COR-L47 (cell line): ENCODE data around the gene ZC3H10.
"Not testable (repeated sequence)": the region's sequence is repeated elsewhere in the genome, so short reads cannot be mapped to it uniquely, and the experiment has no call there.

Experiments
- DNase-seq: peaks from one replicate; lab custom pipeline; 2025; lab: John Stamatoyannopoulos, UW

ZC3H10 gene, protein sequence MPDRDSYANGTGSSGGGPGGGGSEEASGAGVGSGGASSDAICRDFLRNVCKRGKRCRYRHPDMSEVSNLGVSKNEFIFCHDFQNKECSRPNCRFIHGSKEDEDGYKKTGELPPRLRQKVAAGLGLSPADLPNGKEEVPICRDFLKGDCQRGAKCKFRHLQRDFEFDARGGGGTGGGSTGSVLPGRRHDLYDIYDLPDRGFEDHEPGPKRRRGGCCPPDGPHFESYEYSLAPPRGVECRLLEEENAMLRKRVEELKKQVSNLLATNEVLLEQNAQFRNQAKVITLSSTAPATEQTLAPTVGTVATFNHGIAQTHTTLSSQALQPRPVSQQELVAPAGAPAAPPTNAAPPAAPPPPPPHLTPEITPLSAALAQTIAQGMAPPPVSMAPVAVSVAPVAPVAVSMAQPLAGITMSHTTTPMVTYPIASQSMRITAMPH

DNA sequence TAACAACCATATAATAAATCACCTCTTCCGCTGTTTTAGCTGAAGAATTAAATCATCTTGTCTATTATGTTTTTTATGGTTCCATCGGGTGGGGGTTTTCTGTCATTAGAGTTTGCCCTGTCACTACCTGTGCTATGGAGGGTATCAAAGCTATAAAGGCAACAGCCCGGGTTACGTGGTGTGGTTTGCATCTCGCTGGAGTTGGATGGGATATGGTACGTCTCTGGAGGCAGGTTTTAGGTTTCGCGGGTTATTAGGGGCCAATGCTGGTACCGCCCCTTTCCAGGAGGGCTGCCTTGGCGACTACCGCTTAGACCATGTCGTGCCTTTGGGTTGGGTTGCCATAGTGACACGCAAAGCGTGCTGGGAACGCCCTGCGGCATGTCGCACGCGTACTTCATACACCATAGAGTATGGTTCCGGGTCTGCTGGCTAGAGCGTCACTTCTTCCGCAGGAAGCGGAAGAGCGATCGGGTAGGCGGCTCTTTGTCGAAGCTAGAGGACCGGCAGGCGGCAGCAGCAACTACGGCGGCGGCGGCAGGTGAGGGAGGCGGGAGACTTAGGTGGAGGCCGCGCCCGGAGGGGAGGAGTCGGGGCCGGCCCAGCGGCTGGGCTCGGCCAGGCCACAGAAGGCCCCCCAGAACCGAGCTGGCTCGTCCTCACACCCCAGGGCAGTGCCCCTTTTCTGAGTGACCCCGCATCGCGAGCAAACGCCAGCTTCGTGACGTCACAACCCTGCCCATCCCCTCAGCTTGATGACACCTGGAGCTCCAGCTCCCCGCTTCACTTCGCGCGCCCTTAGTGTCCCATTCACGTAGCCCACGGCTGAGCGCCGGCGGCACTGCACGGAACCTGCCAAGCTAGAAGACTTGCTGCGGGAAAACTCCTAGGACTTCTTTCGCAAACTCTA lies at the start of gene ZC3H10:
Gene ZC3H10 (plus strand): TSS at position 489 of the 910 bp plus-strand sequence. CDS start 2,297 bp downstream, outside the sequence.
- peak; percentile 99 for DNase-seq

DNA sequence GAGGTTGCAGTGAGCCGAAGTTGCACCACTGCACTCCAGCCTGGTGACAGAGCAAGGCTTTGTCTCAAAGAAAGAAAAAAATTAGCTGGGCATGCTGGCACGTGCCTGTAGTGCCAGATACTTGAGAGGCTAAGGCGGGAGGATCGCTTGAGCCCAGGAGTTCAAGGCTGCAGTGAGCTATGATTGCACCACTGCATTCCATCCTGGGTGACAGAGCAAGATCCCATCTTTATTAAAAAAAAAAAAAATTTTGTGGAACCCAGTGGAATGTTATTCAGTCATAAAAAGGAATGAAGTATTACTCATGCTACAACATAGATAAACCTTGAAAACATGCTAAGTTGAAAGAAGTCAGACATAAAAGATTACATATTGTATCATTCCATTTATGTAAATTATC lies 46.4 kb upstream of the ZC3H10 start:
- DNase-seq, result no peak

DNA sequence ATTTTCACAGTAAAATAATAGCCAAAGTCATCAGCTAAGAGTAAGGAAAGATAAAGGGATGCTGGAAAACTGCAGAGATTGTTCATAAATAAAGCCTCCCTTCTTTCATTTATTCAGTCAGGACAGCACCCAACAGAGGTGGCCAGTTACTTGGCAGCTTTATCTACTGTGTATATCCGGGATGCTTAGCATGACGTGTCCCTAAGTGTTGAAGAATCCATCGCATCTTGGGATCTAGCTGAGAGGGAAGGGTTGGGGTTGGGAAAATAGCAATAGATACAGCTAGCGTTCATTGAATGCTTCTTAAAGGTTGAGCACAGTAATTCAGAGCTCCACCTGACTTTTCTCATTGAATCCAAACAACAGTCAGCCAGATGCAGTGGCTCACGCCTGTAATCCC lies 43.7 kb upstream of the ZC3H10 start:
- DNase-seq, result no peak

DNA sequence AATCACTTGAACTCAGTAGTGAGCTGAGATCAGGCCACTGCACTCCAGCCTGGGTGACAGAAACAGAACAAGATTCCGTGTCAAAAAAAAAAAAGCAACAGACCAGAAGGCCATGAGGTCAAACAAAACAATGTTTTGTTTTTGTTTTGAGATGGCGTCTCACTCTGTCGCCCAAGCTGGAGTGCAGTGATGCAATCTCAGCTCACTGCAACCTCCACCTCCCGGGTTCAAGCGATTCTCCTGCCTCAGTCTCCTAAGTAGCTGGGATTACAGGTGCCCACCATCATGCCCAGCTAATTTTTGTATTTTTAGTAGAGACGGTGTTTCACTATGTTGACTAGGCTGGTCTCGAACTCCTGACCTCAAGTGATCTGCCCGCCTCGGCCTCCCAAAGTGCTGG lies 40.1 kb upstream of the ZC3H10 start:
- not testable (repeated sequence) for DNase-seq

DNA sequence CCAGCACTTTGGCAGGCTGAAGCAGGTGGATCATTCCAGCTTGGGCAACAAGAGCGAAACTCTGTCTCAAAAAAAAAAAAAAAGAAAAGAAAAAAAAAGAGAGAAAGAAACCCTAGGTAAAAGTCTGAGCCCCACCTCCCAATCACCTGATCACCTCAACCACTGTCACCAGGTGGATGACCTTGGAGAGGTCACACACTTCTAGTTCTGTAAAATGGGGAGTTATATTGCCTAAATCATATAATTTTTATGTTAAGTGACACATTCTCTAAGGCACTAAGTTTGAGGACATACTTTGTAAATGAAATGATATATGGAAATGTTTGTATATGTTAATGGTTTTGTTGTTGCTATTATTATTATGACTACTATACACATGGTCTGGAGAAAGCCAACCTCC lies 39.6 kb upstream of the ZC3H10 start:
- DNase-seq, result no peak

DNA sequence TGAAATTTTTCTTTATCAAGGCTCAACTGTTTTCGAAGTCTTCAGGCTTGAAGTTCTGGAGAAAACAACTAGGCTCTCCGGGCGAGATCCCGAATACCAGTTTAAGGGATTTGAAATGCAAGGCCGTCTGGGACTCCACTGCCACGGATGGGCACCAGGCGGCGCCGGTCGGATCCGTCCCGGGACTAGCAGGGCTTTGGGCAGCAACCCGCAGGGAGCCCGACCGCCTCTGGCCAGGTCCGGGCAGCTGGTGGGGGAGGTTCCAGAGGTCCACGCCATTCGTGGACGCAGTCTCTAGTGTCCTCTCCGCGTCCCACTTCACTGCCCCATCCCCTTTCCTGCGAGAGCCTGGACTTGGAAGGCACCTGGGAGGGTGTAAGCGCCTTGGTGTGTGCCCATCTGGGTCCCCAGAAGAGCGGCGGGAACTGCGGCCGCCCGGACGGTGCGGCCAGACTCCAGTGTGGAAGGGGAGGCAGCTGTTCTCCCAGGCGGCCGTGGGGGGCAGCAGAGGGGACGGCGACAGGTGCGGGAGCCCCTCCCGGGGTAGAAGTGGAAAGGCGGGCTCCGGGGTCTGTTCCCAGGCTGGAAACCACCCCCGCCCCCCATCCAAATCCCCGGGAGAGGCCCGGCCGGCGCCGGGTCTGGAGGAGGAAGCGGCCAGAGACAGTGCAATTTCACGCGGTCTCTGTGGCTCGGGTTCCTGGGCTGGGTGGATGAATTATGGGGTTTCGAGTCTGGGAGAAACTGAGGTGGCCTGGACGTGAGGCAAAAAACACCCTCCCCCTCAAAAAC lies 38.9 kb upstream of the ZC3H10 start:
- peak; percentile 65 for DNase-seq

DNA sequence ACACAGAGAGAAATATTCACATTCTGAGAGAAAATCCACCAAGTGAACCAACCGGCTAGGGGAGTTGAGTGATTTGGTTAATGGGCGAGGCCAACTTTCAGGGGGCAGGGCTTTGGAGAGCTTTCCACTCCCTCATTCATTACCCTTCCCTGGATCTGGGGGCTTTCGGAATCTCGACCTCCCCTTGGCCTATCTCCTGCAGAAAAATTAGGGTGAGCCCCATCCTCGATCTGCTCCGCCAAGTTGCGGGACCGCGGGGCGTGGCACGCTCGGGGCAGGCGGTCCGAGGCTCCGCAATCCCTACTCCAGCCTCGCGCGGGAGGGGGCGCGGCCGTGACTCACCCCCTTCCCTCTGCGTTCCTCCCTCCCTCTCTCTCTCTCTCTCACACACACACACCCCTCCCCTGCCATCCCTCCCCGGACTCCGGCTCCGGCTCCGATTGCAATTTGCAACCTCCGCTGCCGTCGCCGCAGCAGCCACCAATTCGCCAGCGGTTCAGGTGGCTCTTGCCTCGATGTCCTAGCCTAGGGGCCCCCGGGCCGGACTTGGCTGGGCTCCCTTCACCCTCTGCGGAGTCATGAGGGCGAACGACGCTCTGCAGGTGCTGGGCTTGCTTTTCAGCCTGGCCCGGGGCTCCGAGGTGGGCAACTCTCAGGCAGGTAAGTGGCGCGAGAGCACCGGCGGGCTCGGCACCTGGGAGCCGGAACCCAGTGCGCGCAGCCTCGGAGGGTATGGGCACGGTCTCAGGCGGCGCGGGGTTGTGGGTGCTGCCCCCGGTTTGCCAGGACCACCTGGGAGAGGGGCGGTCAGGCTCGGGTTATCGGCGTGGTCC lies 38.1 kb upstream of the ZC3H10 start, which contains the start of gene ERBB3:
Gene ERBB3 (plus strand): TSS at position 443 of the 833 bp plus-strand sequence. CDS start 136 bp downstream, at position 579.
- DNase-seq, result peak; percentile 56

DNA sequence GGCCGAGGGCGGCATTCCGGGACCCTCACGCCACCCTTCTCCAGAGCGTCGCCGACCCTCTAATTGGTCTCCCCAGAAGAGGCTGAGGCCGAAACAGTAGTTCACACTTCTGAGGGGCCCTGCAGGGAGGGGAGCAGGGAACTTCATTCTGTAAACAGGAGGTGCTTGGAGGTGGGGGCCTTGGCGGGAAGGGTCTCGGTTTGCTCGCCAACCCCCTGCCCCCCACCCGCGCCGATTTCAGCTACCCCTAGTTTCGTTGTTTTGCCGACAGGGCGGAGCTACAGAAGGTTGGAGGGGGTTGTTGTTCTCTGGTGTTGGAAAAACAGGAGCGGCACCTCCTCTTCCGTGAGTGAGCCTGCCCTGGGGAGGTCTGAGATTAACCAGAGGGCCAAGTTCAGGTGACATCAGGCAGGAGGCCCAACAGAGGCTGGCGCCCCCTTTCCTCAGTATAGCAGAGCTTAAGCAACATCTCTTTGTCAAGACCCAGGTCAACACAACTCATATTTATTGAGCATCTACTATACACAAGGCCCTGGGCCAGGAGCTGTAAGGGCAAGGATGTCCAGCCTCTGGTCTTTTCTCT lies 37.4 kb upstream of the ZC3H10 start:
- no peak for DNase-seq

DNA sequence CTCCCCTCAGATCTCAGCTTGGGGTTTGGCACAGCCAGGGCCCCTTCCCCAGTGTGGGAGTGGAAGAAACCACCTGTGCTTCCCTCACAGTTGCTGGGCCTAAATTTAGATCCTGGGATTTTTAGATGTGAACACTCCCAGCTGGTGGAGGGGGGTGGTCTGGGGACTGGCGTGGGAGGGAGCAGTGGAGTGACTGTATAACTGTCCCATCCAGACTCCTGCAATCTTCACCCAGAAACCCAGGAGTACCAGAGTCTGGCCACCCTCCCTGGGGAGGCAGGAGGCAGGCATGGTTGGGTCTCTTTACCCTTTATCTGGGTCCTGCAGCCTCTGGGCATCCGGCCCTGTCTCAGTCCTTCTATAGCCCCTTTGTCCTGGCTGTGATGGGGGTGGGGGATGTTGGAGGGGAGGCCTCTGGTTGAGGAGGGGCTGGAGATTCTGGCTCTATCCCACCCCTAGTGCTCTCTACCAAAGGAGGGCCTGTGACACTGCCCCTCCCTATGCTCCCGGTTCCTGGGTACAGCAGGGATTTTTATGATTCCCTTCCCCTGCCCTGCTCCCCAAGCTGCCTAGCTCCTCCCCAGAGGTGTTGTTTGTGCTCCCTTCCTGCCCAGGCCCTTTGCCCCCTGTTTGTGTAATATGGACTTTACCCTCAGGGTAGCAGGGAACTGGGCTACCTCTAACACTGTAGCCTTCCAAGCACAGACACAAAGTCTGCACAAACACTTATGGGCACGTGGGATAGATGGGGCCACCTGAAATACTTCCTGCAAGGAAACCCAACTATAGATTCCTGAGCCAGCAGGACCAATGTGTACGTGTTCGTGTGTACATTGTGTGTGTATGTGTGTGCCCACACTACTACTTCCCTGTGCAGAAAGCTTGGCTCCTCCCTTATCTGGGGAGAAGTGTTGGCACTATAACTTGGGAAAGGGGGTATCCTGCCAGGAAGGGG lies 36.4 kb upstream of the ZC3H10 start:
- no peak for DNase-seq

DNA sequence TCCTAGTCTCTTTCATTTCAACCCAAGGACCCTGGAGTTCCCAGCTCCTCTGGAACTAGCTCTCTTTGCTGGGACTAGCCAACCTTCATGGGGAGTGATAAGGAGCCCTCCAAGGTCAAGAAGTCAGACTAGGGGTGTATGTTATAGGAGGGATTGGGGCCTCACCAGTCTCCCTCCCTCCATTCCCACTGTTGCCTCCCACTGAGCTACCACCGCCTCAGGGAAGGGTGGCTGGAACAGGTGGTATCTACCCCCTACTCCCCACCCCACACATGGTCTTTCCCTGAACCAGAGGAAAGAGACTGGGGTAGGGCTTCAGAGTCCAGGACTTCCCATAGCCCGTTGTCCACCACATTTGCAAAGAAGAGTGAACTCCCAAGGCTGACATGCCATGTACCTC lies 35.7 kb upstream of the ZC3H10 start:
- DNase-seq, result no peak

DNA sequence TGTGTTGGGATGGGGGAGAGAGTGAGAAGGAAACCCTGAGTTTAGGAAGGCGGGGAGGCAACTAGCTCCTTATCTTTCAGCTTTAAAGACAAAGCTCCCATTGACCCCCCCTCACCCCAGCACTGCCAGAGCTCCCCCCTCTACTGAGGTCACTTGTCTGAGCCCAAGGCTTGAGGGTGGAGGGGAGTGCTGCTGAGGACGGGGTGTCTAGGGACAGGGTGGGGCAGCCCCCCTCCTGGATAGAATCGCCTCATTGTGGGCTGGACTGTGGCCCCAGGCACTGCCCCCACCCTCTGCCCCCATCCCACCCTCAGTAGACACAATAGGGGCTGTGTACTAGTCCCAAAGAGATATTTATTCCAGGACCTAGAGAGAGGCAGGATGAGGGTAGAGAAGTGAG lies 35.1 kb upstream of the ZC3H10 start:
- no peak for DNase-seq

DNA sequence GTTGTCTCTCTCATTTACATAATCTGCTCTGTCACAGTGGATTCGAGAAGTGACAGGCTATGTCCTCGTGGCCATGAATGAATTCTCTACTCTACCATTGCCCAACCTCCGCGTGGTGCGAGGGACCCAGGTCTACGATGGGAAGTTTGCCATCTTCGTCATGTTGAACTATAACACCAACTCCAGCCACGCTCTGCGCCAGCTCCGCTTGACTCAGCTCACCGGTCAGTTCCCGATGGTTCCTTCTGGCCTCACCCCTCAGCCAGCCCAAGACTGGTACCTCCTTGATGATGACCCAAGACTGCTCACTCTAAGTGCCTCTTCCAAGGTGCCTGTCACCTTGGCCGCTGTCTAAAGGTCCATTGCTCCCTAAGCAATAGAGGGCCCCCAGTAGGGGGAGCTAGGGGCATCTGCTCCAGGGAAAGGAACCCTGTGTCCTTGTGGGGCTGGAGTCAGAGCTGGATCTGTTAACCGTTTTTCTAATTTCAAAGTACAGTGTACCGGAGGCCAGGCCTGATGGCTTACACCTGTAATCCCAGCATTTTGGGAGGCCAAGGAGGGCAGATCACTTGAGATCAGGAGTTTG lies 33.0 kb upstream of the ZC3H10 start:
- no peak for DNase-seq

DNA sequence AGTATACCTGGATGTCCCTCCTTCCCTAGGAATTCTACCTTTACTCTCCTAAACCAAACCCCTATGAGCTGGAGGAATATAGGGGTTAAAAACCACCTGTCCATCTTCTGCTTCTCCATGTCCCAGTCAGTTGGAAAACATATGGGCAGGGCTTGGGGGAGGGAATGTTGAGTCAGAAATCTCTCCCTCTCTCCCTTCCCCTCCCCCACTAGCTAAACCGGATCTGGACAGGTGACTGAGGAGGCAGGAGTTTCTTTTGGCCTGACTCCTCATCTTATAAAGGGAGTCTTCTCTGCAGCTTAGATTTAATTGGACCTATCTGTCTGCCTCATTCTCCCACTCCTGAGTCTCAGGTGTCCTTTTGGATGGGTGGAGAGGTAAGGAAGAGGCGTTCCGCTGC lies 32.0 kb upstream of the ZC3H10 start:
- DNase-seq, result no peak

DNA sequence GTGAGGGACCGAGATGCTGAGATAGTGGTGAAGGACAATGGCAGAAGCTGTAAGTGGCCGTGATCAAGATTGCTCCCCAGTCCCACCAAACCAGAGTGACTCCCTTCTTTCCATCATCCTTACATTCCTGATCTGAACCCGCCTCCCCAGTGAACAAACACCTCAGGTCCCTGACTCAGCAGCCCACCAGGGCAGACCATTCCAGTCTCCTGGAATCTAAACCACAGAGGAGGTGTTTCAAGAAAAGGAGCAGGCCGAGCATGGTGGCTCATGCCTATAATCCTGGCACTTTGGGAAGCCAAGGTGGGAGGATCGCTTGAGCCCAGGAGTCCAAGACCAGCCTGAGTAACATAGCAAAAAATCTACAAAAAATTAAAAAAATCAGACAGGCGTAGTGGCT lies 31.5 kb upstream of the ZC3H10 start:
- no peak for DNase-seq

DNA sequence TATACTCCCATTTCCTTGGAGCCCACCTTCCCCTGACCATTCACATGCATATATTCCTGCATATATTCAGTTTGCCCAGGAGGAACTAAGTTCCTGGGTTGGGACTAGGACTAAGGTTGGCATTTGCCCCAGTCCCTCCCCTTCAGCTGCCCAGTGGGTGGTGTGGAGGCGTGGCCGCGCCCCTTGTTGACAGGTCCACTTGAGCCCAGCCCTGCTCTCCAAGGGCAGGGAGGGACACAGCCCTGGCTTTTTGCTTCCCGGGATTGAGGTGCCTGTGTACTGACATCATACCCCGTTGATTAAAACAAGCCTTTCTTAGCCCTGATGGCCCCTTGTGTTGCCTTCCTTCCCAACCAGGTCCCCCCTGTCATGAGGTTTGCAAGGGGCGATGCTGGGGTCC lies 30.8 kb upstream of the ZC3H10 start:
- no peak for DNase-seq

DNA sequence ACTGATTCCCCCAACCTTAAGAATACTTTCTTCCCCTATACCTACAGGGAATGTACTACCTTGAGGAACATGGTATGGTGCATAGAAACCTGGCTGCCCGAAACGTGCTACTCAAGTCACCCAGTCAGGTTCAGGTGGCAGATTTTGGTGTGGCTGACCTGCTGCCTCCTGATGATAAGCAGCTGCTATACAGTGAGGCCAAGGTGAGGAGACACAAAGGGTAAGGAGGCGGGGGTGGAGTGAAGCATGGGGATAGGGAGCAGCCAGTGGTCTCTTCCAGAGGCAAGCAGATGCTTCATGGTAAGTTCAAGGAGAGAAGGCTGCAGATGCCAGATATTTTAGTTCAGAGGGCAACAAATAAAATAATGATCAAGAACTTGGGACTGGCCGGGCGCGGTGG lies 20.3 kb upstream of the ZC3H10 start:
- DNase-seq, result no peak

DNA sequence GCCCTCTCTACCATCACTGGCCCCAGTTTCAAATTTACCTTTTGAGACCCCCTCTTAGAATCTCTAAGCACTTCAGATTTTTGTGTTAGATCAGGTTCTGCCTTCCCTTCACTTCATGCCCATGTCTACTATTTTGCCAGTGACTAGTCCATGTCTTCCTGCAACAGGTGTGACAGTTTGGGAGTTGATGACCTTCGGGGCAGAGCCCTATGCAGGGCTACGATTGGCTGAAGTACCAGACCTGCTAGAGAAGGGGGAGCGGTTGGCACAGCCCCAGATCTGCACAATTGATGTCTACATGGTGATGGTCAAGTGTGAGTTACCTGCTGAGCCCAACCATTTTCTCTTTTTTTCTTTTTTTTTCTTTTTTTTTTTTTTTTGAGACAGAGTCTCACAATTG lies 19.5 kb upstream of the ZC3H10 start:
- DNase-seq, result no peak

DNA sequence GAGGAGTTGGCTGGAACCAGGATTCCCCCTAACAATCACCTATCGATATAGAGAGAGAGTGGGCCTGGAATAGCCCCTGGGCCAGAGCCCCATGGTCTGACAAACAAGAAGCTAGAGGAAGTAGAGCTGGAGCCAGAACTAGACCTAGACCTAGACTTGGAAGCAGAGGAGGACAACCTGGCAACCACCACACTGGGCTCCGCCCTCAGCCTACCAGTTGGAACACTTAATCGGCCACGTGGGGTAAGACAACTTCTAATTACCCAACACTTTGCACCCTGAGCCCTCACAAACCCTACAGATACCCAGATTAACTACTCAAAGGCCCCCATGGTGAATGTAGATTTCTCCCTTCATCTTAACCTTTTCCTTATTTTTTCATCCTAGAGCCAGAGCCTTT lies 18.3 kb upstream of the ZC3H10 start:
- no peak for DNase-seq

DNA sequence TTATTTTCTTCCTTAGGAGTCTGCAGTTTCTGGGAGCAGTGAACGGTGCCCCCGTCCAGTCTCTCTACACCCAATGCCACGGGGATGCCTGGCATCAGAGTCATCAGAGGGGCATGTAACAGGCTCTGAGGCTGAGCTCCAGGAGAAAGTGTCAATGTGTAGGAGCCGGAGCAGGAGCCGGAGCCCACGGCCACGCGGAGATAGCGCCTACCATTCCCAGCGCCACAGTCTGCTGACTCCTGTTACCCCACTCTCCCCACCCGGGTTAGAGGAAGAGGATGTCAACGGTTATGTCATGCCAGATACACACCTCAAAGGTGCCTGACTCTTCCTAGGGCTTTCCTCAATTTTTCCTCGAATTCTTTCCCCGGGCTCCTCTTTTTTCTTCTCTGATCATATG lies 17.0 kb upstream of the ZC3H10 start:
- no peak for DNase-seq
